Ectodermal cell (in vitro differentiated cells): ENCODE data around the gene SNCG.

Source experiments
- H3K27ac ChIP-seq: 2 replicates; pipeline ENCODE4 v1.7.0; 2013; ENCODE audit warnings: mild to moderate bottlenecking, low read depth, low read length; ENCODE audit not compliant: insufficient read depth, poor library complexity, severe bottlenecking
- H3K27me3 ChIP-seq: 2 replicates; pipeline ENCODE4 v1.7.0; 2013; ENCODE audit warnings: mild to moderate bottlenecking, low read length; ENCODE audit not compliant: insufficient read depth, control insufficient read depth, poor library complexity, severe bottlenecking
- H3K36me3 ChIP-seq: one replicate; pipeline ENCODE4 v1.7.0; 2013; ENCODE audit warnings: low read length; ENCODE audit not compliant: control insufficient read depth, insufficient read depth
- H3K4me1 ChIP-seq: one replicate; pipeline ENCODE4 v1.7.0; 2013; ENCODE audit warnings: low read length; ENCODE audit not compliant: control insufficient read depth, insufficient read depth
- H3K4me3 ChIP-seq: 2 replicates; pipeline ENCODE4 v1.7.0; 2013; ENCODE audit warnings: low read depth, low read length, control low read depth; ENCODE audit not compliant: insufficient read depth
- H3K9me3 ChIP-seq: 2 replicates; pipeline ENCODE4 v1.7.0; 2013; ENCODE audit warnings: mild to moderate bottlenecking, low read length, moderate library complexity; ENCODE audit not compliant: control insufficient read depth
- WGBS, 2 experiments: methylation state at CpG; one replicate each; pipeline ENCODE4 v1.1.7; 2013; ENCODE audit warnings: missing lambda C conversion rate in 2 of 2; 5-methylcytosine and 5-hydroxymethylcytosine counted together

Gene SNCG

GRCh38 chr10:86954681-86955500, 3.5 kb upstream of the SNCG start:
- H3K9me3 ChIP-seq: no peaks in the 10 kb centered on the region
- H3K27me3 ChIP-seq: no peaks in the 10 kb centered on the region
- H3K4me1 ChIP-seq: peaks cover 44% of the 10 kb centered on the region
- 46 to 47% methylated on average over 13 of the region's 13 CpGs for WGBS, 2 experiments
- no peak overlapping the region for H3K4me3 ChIP-seq
- H3K36me3 ChIP-seq: no peaks in the 10 kb centered on the region
- no peak overlapping the region for H3K27ac ChIP-seq

GRCh38 chr10:86955501-86956194, 2.8 kb upstream of the SNCG start:
- Histone ChIP-seq H3K27ac (no peak overlapping the region), H3K36me3 (no peaks in the 10 kb centered on the region), H3K4me1 (peaks cover 44% of the 10 kb centered on the region), H3K9me3 (no peaks in the 10 kb centered on the region), H3K4me3 (no peak overlapping the region), H3K27me3 (no peaks in the 10 kb centered on the region)
- WGBS, 2 experiments: 56 to 67% methylated on average over 11 to 16 of the region's 16 CpGs

- 84 to 85% methylated on average over 5 to 7 of the region's 7 CpGs for WGBS, 2 experiments
- no peaks in the 10 kb centered on the region for H3K36me3 ChIP-seq
- H3K9me3 ChIP-seq: no peaks in the 10 kb centered on the region
- H3K4me1 ChIP-seq: peaks cover 44% of the 10 kb centered on the region
- no peak overlapping the region for H3K27ac ChIP-seq
- no peak overlapping the region for H3K4me3 ChIP-seq
- H3K27me3 ChIP-seq: no peaks in the 10 kb centered on the region
Observed at GRCh38 chr10:86956195-86956847, 2.1 kb upstream of the SNCG start.

- Histone ChIP-seq H3K27me3 (no peaks in the 10 kb centered on the region), H3K4me1 (peaks cover 44% of the 10 kb centered on the region), H3K27ac (no peak overlapping the region), H3K36me3 (no peaks in the 10 kb centered on the region), H3K4me3 (no peak overlapping the region), H3K9me3 (no peaks in the 10 kb centered on the region)
- 67 to 70% methylated on average over 7 of the region's 7 CpGs for WGBS, 2 experiments
Observed at GRCh38 chr10:86956848-86957448, 1.5 kb upstream of the SNCG start.

- Histone ChIP-seq H3K27ac (no peak within 1 kb of the TSS), H3K4me3 (no peak within 1 kb of the TSS), H3K4me1 (peaks cover 44% of the 10 kb centered on the region), H3K27me3 (no peaks in the 10 kb centered on the region), H3K9me3 (no peaks in the 10 kb centered on the region), H3K36me3 (no peaks in the 10 kb centered on the region)
- WGBS, 2 experiments: 86 to 87% methylated on average over 9 of the region's 9 CpGs
Observed at GRCh38 chr10:86957471-86958115, 806 bp upstream of the SNCG start, which contains the start of gene MMRN2. Gene MMRN2, minus strand, starts transcription at chr10:86957615. Its CDS starts 74 bp downstream, at chr10:86957541.

- no peak overlapping the region for H3K27ac ChIP-seq
- H3K4me3 ChIP-seq: no peak overlapping the region
Observed at GRCh38 chr10:86958901-86959736, 720 bp downstream of the SNCG start.

GRCh38 chr10:86959737-86960002, 1.3 kb downstream of the SNCG start:
- Histone ChIP-seq H3K4me1 (peaks cover 33% of the 10 kb centered on the region), H3K4me3 (no peak overlapping the region), H3K27me3 (no peaks in the 10 kb centered on the region), H3K36me3 (no peaks in the 10 kb centered on the region), H3K9me3 (no peaks in the 10 kb centered on the region), H3K27ac (no peak overlapping the region)
- 92 to 93% methylated on average over 2 of the region's 2 CpGs for WGBS, 2 experiments

More at GRCh38 chr10:86958901-86959736, 720 bp downstream of the SNCG start:
- Histone ChIP-seq H3K27me3 (no peaks in the 10 kb centered on the region), H3K4me1 (peaks cover 39% of the 10 kb centered on the region), H3K9me3 (no peaks in the 10 kb centered on the region), H3K36me3 (no peaks in the 10 kb centered on the region)
- WGBS, 2 experiments: 69 to 78% methylated on average over 16 of the region's 16 CpGs

GRCh38 chr10:86960003-86960862, 1.8 kb downstream of the SNCG start:
- Histone ChIP-seq H3K27ac (no peak overlapping the region), H3K9me3 (no peaks in the 10 kb centered on the region), H3K4me3 (no peak overlapping the region), H3K27me3 (no peaks in the 10 kb centered on the region), H3K36me3 (no peaks in the 10 kb centered on the region), H3K4me1 (peaks cover 28% of the 10 kb centered on the region)
- 79 to 80% methylated on average over 37 of the region's 37 CpGs for WGBS, 2 experiments
